ENCODE results near the gene GTF2H4. TPM values are rescaled to one million over a fixed set of nuclear protein-coding genes. Genes with fewer than 3 reads are reported as not detected.

The GTF2H4 gene
- polyA plus RNA-seq, 1 donor from 2014 or later: 101 TPM

- H3F3A ChIP-seq (ENCODE audit: insufficient read depth, low read length, poor library complexity, severe bottlenecking): no peaks in the 10 kb centered on the region
Observed at GRCh38 chr6:30945281-30945680, 37.3 kb downstream of the GTF2H4 start.

GRCh38 chr6:30947231-30947630, 39.2 kb downstream of the GTF2H4 start:
- Histone ChIP-seq H4K20me1 (ENCODE audit: insufficient read depth) (no peaks in the 10 kb centered on the region), H3K79me2 (replicated peaks; ENCODE audit: insufficient read depth, low read length) (no peaks in the 10 kb centered on the region), H2AFZ (ENCODE audit: low read depth, low read length) (no peak overlapping the region), H3K27ac (ENCODE audit: low read length) (no peak overlapping the region), H3K9me2 (ENCODE audit: insufficient read depth, low read length) (no peaks in the 10 kb centered on the region), H3K27me3 (ENCODE audit: insufficient read depth, low read depth, low read length) (no peaks in the 10 kb centered on the region), H3K9ac (ENCODE audit: low read length) (no peak overlapping the region), H3K4me2 (ENCODE audit: low read length) (no peak overlapping the region), H3F3A (ENCODE audit: insufficient read depth, low read length, poor library complexity, severe bottlenecking) (no peaks in the 10 kb centered on the region), H3K36me3 (ENCODE audit: insufficient read depth, low read length) (no peaks in the 10 kb centered on the region), H3K9me3 (ENCODE audit: low read length) (peaks cover 6% of the 10 kb centered on the region), H3K4me3 (ENCODE audit: low read length) (no peak overlapping the region)
- TF ChIP-seq POLR2AphosphoS5 (IDR thresholded peaks at IDR 0.05) (no peak), EP300 (conservative IDR thresholded peaks at IDR 0.05; ENCODE audit: poor library complexity, severe bottlenecking) (no peak), CTCF (IDR thresholded peaks at IDR 0.05; ENCODE audit: poor library complexity, severe bottlenecking) (no peak), MXI1 (conservative IDR thresholded peaks at IDR 0.05; ENCODE audit: poor library complexity, severe bottlenecking) (no peak), SMC3 (conservative IDR thresholded peaks at IDR 0.05; ENCODE audit: poor library complexity) (no peak), REST (IDR thresholded peaks at IDR 0.05; ENCODE audit: borderline replicate concordance) (no peak)

More at GRCh38 chr6:30945281-30945680, 37.3 kb downstream of the GTF2H4 start:
- TF ChIP-seq REST (IDR thresholded peaks at IDR 0.05; ENCODE audit: borderline replicate concordance) (no peak), POLR2AphosphoS5 (IDR thresholded peaks at IDR 0.05) (no peak), CTCF (IDR thresholded peaks at IDR 0.05; ENCODE audit: poor library complexity, severe bottlenecking) (no peak), EP300 (conservative IDR thresholded peaks at IDR 0.05; ENCODE audit: poor library complexity, severe bottlenecking) (no peak), SMC3 (conservative IDR thresholded peaks at IDR 0.05; ENCODE audit: poor library complexity) (no peak), EZH2 (IDR thresholded peaks at IDR 0.05; ENCODE audit: borderline replicate concordance, insufficient read depth, low read length, poor library complexity, severe bottlenecking) (no peak), RAD21 (conservative IDR thresholded peaks at IDR 0.05) (no peak), TAF1 (IDR thresholded peaks at IDR 0.05; ENCODE audit: low read depth) (no peak), MXI1 (conservative IDR thresholded peaks at IDR 0.05; ENCODE audit: poor library complexity, severe bottlenecking) (no peak)
- H3K27ac ChIP-seq (ENCODE audit: low read length): no peak overlapping the region
- H3K4me3 ChIP-seq (ENCODE audit: low read length): no peak overlapping the region
- no peak overlapping the region for H3K4me2 ChIP-seq (ENCODE audit: low read length)
- no peaks in the 10 kb centered on the region for H4K20me1 ChIP-seq (ENCODE audit: insufficient read depth)
- no peaks in the 10 kb centered on the region for H3K27me3 ChIP-seq (ENCODE audit: insufficient read depth, low read depth, low read length)
- H3K79me2 ChIP-seq (replicated peaks; ENCODE audit: insufficient read depth, low read length): no peaks in the 10 kb centered on the region
- H3K9ac ChIP-seq (ENCODE audit: low read length): no peak overlapping the region
- H3K36me3 ChIP-seq (ENCODE audit: insufficient read depth, low read length): no peaks in the 10 kb centered on the region
- H2AFZ ChIP-seq (ENCODE audit: low read depth, low read length): no peak overlapping the region
- H3K9me3 ChIP-seq (ENCODE audit: low read length): no peaks in the 10 kb centered on the region
- no peaks in the 10 kb centered on the region for H3K9me2 ChIP-seq (ENCODE audit: insufficient read depth, low read length)
